ENCODE data around the gene CASP9.
"Not testable (repeated sequence)": the region's sequence is repeated elsewhere in the genome, so short reads cannot be mapped to it uniquely, and the experiment has no call there.

The CASP9 gene

DNA sequence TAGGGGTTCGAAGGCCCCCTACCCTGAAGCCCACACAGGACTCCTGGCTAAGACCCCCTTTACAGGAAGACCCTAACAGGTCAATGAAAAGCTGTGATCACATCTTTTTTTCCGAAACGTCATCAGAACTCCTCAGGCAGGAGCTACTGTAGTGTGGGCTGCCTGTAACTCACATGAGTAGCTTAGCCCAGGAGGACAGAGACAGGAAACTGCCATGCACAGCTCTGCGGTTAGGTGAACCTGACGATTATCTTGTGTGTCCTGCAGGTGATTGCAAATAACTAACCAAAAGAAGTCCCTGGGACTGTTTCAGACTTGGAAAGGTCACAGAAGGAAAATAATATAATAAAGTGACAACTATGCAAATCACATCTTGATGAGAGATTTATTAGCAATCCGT, 52.3 kb downstream of the CASP9 start:
- H3K27ac ChIP-seq (ENCODE audit: low read depth, low read length); H3K36me3 ChIP-seq (ENCODE audit: control insufficient read depth in 5 of 5, insufficient read depth in 5 of 5, low read length in 5 of 5); H3K9me3 ChIP-seq (ENCODE audit: control insufficient read depth in 5 of 5, low read length in 5 of 5); H3K4me1 ChIP-seq (ENCODE audit: control insufficient read depth in 5 of 5, insufficient read depth in 5 of 5, low read length in 5 of 5); H3K9ac ChIP-seq (ENCODE audit: low read length in 5 of 5); H3K27me3 ChIP-seq (ENCODE audit: control insufficient read depth in 5 of 5, insufficient read depth in 4 of 5, low read length in 5 of 5); H3K4me3 ChIP-seq (ENCODE audit: low read depth in 1 of 5, low read length in 5 of 5): not testable (repeated sequence)

GRCh38 chr1:15471067-15471466, 52.9 kb downstream of the CASP9 start:
- H3K27ac ChIP-seq (ENCODE audit: low read depth, low read length); H3K4me1 ChIP-seq (ENCODE audit: control insufficient read depth in 5 of 5, insufficient read depth in 5 of 5, low read length in 5 of 5); H3K27me3 ChIP-seq (ENCODE audit: control insufficient read depth in 5 of 5, insufficient read depth in 4 of 5, low read length in 5 of 5); H3K9me3 ChIP-seq (ENCODE audit: control insufficient read depth in 5 of 5, low read length in 5 of 5); H3K9ac ChIP-seq (ENCODE audit: low read length in 5 of 5); H3K4me3 ChIP-seq (ENCODE audit: low read depth in 1 of 5, low read length in 5 of 5); H3K36me3 ChIP-seq (ENCODE audit: control insufficient read depth in 5 of 5, insufficient read depth in 5 of 5, low read length in 5 of 5): not testable (repeated sequence)

DNA sequence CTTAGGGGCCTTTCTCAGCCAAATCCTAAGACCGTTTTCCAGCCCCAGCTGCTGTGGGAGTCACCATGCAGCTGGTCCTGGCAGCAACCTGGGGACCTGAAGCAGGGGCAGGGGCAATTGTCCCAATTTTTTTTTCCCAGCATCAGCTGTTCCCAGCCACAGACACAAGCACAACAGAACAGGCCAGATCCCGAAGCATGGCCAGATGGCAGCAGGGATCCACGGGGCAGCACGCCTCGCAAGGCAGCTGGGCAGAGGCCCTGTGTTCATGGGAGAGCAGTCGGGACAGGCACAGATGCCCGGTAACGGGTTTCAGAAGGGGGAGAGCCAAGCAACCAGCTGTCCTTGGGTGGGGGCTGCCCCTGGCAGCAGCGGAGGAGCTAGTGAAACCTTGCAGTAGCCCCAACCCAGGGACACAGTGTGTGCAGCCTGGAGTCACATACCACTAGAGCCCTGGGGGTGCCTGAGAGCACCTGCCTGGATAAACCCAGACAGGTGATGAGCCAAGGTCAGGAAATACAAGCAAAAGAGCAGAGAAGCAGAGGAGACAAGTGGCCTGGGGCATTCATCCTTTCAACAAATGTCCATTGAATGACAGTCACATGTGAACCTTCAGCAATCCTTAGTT, 54.1 kb downstream of the CASP9 start:
- not testable (repeated sequence) for H3K9me3 ChIP-seq (ENCODE audit: control insufficient read depth in 5 of 5, low read length in 5 of 5); H3K9ac ChIP-seq (ENCODE audit: low read length in 5 of 5); H3K4me1 ChIP-seq (ENCODE audit: control insufficient read depth in 5 of 5, insufficient read depth in 5 of 5, low read length in 5 of 5); H3K27me3 ChIP-seq (ENCODE audit: control insufficient read depth in 5 of 5, insufficient read depth in 4 of 5, low read length in 5 of 5); H3K36me3 ChIP-seq (ENCODE audit: control insufficient read depth in 5 of 5, insufficient read depth in 5 of 5, low read length in 5 of 5); H3K4me3 ChIP-seq (ENCODE audit: low read depth in 1 of 5, low read length in 5 of 5); H3K27ac ChIP-seq (ENCODE audit: low read depth, low read length)

GRCh38 chr1:15469361-15469760, 54.7 kb downstream of the CASP9 start:
- Histone ChIP-seq H3K27me3 (ENCODE audit: control insufficient read depth in 5 of 5, insufficient read depth in 4 of 5, low read length in 5 of 5) (no peaks in the 10 kb centered on the region), H3K9me3 (ENCODE audit: control insufficient read depth in 5 of 5, low read length in 5 of 5) (peaks cover 0 to 7% (median 0%) of the 10 kb centered on the region in 5 donors), H3K27ac (ENCODE audit: low read depth, low read length) (no peak overlapping the region), H3K36me3 (ENCODE audit: control insufficient read depth in 5 of 5, insufficient read depth in 5 of 5, low read length in 5 of 5) (no peaks in the 10 kb centered on the region), H3K4me1 (ENCODE audit: control insufficient read depth in 5 of 5, insufficient read depth in 5 of 5, low read length in 5 of 5) (no peaks in the 10 kb centered on the region), H3K4me3 (ENCODE audit: low read depth in 1 of 5, low read length in 5 of 5) (no peak overlapping the region), H3K9ac (ENCODE audit: low read length in 5 of 5) (no peak overlapping the region)

GRCh38 chr1:15468145-15468544, 55.9 kb downstream of the CASP9 start:
- Histone ChIP-seq H3K9ac (ENCODE audit: low read length in 5 of 5) (no peak overlapping the region), H3K27me3 (ENCODE audit: control insufficient read depth in 5 of 5, insufficient read depth in 4 of 5, low read length in 5 of 5) (peaks cover 0 to 1% (median 0%) of the 10 kb centered on the region in 5 donors), H3K27ac (ENCODE audit: low read depth, low read length) (no peak overlapping the region), H3K4me1 (ENCODE audit: control insufficient read depth in 5 of 5, insufficient read depth in 5 of 5, low read length in 5 of 5) (no peaks in the 10 kb centered on the region), H3K9me3 (ENCODE audit: control insufficient read depth in 5 of 5, low read length in 5 of 5) (peaks cover 0 to 7% (median 0%) of the 10 kb centered on the region in 5 donors), H3K36me3 (ENCODE audit: control insufficient read depth in 5 of 5, insufficient read depth in 5 of 5, low read length in 5 of 5) (no peaks in the 10 kb centered on the region), H3K4me3 (ENCODE audit: low read depth in 1 of 5, low read length in 5 of 5) (no peak overlapping the region)

GRCh38 chr1:15466955-15467625, 56.9 kb downstream of the CASP9 start:
- H3K9me3 ChIP-seq (ENCODE audit: control insufficient read depth in 5 of 5, low read length in 5 of 5); H3K4me3 ChIP-seq (ENCODE audit: low read depth in 1 of 5, low read length in 5 of 5); H3K9ac ChIP-seq (ENCODE audit: low read length in 5 of 5); H3K27ac ChIP-seq (ENCODE audit: low read depth, low read length); H3K36me3 ChIP-seq (ENCODE audit: control insufficient read depth in 5 of 5, insufficient read depth in 5 of 5, low read length in 5 of 5); H3K27me3 ChIP-seq (ENCODE audit: control insufficient read depth in 5 of 5, insufficient read depth in 4 of 5, low read length in 5 of 5); H3K4me1 ChIP-seq (ENCODE audit: control insufficient read depth in 5 of 5, insufficient read depth in 5 of 5, low read length in 5 of 5): not testable (repeated sequence)

DNA sequence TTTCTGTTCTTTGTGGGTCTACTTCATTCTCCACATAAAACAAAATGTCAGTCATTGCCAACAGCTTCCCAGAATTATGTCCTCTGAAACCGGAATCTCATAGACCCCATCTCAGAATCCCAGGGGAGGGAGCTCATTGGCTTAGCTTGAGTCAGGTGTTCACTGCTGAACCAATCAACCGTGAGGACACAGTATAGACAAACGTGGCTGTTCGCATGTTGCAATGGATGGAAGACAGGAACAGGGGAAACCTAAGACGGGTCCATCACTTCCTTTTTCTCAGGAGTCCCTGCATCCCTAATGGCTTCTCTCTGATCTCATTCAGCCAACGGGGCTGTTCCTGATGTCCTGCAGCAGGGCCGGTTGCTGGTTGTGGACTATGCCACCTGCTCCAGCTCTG, 58.3 kb downstream of the CASP9 start:
- Histone ChIP-seq H3K4me1 (ENCODE audit: control insufficient read depth in 5 of 5, insufficient read depth in 5 of 5, low read length in 5 of 5) (no peaks in the 10 kb centered on the region), H3K27me3 (ENCODE audit: control insufficient read depth in 5 of 5, insufficient read depth in 4 of 5, low read length in 5 of 5) (peaks cover 0 to 3% (median 0%) of the 10 kb centered on the region in 5 donors), H3K9me3 (ENCODE audit: control insufficient read depth in 5 of 5, low read length in 5 of 5) (peaks cover 0 to 1% (median 0%) of the 10 kb centered on the region in 5 donors), H3K27ac (ENCODE audit: low read depth, low read length) (no peak overlapping the region), H3K9ac (ENCODE audit: low read length in 5 of 5) (no peak overlapping the region), H3K4me3 (ENCODE audit: low read depth in 1 of 5, low read length in 5 of 5) (no peak overlapping the region), H3K36me3 (ENCODE audit: control insufficient read depth in 5 of 5, insufficient read depth in 5 of 5, low read length in 5 of 5) (no peaks in the 10 kb centered on the region)

DNA sequence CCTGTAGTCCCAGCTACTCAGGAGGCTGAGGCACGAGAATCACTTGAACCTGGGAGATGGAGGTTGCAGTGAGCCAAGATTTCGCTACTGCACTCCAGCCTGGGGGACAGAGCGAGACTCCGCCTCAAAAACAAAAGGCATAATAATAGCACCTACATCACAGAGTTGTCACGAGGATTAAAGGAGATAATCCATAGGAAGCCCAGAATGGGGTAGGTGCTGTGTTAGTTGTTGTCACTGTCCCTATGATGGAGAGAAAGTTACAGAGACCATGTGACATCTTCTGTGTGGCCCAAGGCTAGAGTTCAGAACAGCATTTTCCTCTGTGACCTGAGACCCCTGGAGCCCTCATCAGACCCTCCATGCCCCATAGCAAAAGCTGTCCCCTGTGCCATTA, 60.1 kb downstream of the CASP9 start:
- H3K4me3 ChIP-seq (ENCODE audit: low read depth in 1 of 5, low read length in 5 of 5); H3K9me3 ChIP-seq (ENCODE audit: control insufficient read depth in 5 of 5, low read length in 5 of 5); H3K36me3 ChIP-seq (ENCODE audit: control insufficient read depth in 5 of 5, insufficient read depth in 5 of 5, low read length in 5 of 5); H3K27me3 ChIP-seq (ENCODE audit: control insufficient read depth in 5 of 5, insufficient read depth in 4 of 5, low read length in 5 of 5); H3K27ac ChIP-seq (ENCODE audit: low read depth, low read length); H3K4me1 ChIP-seq (ENCODE audit: control insufficient read depth in 5 of 5, insufficient read depth in 5 of 5, low read length in 5 of 5); H3K9ac ChIP-seq (ENCODE audit: low read length in 5 of 5): not testable (repeated sequence)

DNA sequence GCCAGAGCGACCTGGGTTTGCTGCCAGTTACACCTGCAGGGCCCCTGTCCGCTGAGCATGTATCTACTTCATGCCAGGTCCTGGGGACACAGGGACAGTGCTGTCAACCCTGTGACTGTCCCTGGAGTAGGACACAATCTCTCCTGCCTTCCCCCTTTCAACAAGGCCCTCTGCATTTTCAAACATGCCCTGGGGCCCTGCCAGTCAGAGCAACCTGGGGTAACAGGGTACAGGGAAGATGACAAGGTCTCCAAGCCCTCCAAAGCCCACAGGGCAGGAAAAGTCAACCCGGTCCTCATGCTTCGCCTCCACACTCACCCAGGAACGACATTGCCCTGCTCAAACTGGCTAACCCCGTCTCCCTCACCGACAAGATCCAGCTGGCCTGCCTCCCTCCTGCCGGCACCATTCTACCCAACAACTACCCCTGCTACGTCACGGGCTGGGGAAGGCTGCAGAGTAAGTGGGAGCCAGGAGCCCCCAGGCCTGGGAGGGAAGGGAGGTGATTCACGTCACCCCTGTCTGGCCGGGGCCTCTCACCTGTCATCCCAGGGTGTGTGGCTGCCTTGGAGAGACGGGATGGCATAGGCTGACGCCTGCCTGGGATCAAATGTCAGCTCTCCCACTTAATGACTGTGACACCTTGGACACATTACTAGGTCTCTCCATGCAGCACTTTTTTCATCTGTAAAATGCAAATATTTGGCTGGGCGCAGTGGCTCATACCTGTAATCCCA, 60.8 kb downstream of the CASP9 start:
- not testable (repeated sequence) for H3K4me1 ChIP-seq (ENCODE audit: control insufficient read depth in 5 of 5, insufficient read depth in 5 of 5, low read length in 5 of 5); H3K27ac ChIP-seq (ENCODE audit: low read depth, low read length); H3K36me3 ChIP-seq (ENCODE audit: control insufficient read depth in 5 of 5, insufficient read depth in 5 of 5, low read length in 5 of 5); H3K4me3 ChIP-seq (ENCODE audit: low read depth in 1 of 5, low read length in 5 of 5); H3K9me3 ChIP-seq (ENCODE audit: control insufficient read depth in 5 of 5, low read length in 5 of 5); H3K9ac ChIP-seq (ENCODE audit: low read length in 5 of 5); H3K27me3 ChIP-seq (ENCODE audit: control insufficient read depth in 5 of 5, insufficient read depth in 4 of 5, low read length in 5 of 5)

DNA sequence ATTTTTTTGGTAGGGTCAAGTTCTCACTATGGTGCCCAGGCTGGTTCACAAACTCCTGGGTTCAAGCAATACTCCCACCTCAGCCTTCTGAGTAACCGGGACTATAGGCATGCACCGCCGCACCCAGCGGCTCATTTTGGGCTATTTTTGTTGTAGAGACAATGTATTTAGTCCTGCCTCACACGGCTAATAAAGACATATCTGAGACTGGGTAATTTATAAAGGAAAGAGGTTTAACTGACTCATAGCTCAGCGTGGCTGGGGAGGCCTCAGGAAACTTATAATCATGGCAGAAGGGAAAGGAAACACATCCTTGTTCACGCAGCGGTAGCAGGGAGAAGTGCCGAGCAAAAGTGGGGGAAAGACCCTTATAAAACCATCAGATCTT, 63.3 kb downstream of the CASP9 start:
- no peaks in the 10 kb centered on the region for H3K4me1 ChIP-seq (ENCODE audit: control insufficient read depth in 5 of 5, insufficient read depth in 5 of 5, low read length in 5 of 5)
- H3K27ac ChIP-seq (ENCODE audit: low read depth, low read length), result no peak overlapping the region
- no peaks in the 10 kb centered on the region for H3K36me3 ChIP-seq (ENCODE audit: control insufficient read depth in 5 of 5, insufficient read depth in 5 of 5, low read length in 5 of 5)
- H3K27me3 ChIP-seq (ENCODE audit: control insufficient read depth in 5 of 5, insufficient read depth in 4 of 5, low read length in 5 of 5), result peaks cover 0 to 3% (median 0%) of the 10 kb centered on the region in 5 donors
- no peak overlapping the region for H3K4me3 ChIP-seq (ENCODE audit: low read depth in 1 of 5, low read length in 5 of 5)
- no peaks in the 10 kb centered on the region for H3K9me3 ChIP-seq (ENCODE audit: control insufficient read depth in 5 of 5, low read length in 5 of 5)
- no peak overlapping the region for H3K9ac ChIP-seq (ENCODE audit: low read length in 5 of 5)
